IMR-90 (cell line): ENCODE data around the gene RND3. TPM values are rescaled to one million over a fixed set of nuclear protein-coding genes. Genes with fewer than 3 reads are reported as not detected.

Source experiments
- ATAC-seq: fragments of 200-7000 bp; cut with Tn5 transposase; 2 replicates; pipeline ENCODE4 v1.9.1; 2020; ENCODE audit warnings: low read depth, mild to moderate bottlenecking, moderate library complexity
- BruUV-seq: library from RNA; stranded (reverse); fragments of 400-500 nt; replicated peaks from 2 replicates; lab custom pipeline; 2021; lab: Mats Ljungman, UMichigan
- CTCF ChIA-PET: fragments of 300-600 bp; formaldehyde crosslinking; extraction: SDS; loops from one replicate; lab custom pipeline; 2021; ENCODE audit warnings: antibody characterized with exemption; lab: Yijun Ruan, JAX
- POLR2A ChIA-PET: fragments of 300-600 bp; sonication (Branson Sonifier 250); formaldehyde crosslinking; loops from one replicate; lab custom pipeline; 2022; ENCODE audit warnings: antibody characterized with exemption; ENCODE audit not compliant: unreplicated experiment; lab: Charles Lee
- DNase-seq: peaks from one replicate; pipeline ENCODE4 v3.0.0; 2013
- H2AFZ ChIP-seq: replicated peaks from 2 replicates; pipeline ENCODE3; 2013; ENCODE audit warnings: low read length, mild to moderate bottlenecking; ENCODE audit not compliant: poor library complexity
- H2AK5ac ChIP-seq: 2 replicates; pipeline ENCODE4 v1.6.1; 2013; ENCODE audit warnings: low read depth, low read length, inconsistent platforms
- H2AK9ac ChIP-seq: replicated peaks from 2 replicates; pipeline ENCODE3; 2013; ENCODE audit warnings: mild to moderate bottlenecking, low read depth, low read length, moderate library complexity; ENCODE audit not compliant: poor library complexity
- H2BK120ac ChIP-seq: 2 replicates; pipeline ENCODE4 v1.6.1; 2013; ENCODE audit warnings: low read depth, low read length, inconsistent platforms
- H2BK15ac ChIP-seq: 3 replicates; pipeline ENCODE4 v1.6.1; 2013; ENCODE audit warnings: low read depth, low read length, inconsistent platforms
- H2BK20ac ChIP-seq: 2 replicates; pipeline ENCODE4 v1.6.1; 2013; ENCODE audit warnings: low read depth, mild to moderate bottlenecking, inconsistent platforms, low read length, moderate library complexity
- H2BK5ac ChIP-seq: 2 replicates; pipeline ENCODE4 v1.6.1; 2013; ENCODE audit warnings: mild to moderate bottlenecking, low read depth, low read length, inconsistent platforms; ENCODE audit not compliant: poor library complexity, severe bottlenecking
- H3K14ac ChIP-seq: replicated peaks from 2 replicates; pipeline ENCODE4 v1.6.1; 2013; ENCODE audit warnings: low read depth, low read length, inconsistent platforms
- H3K18ac ChIP-seq: 2 replicates; pipeline ENCODE4 v1.6.1; 2013; ENCODE audit warnings: low read depth, low read length, control low read depth
- H3K23ac ChIP-seq: 2 replicates; pipeline ENCODE4 v1.6.1; 2013; ENCODE audit warnings: low read depth, low read length, inconsistent platforms
- H3K27ac ChIP-seq: 2 replicates; pipeline ENCODE4 v1.5.1; 2013; ENCODE audit warnings: mild to moderate bottlenecking, control low read depth, low read length; ENCODE audit not compliant: insufficient read depth
- H3K27me3 ChIP-seq: 2 replicates; pipeline ENCODE4 v1.6.1; 2013; ENCODE audit warnings: low read length; ENCODE audit not compliant: control insufficient read depth, insufficient read depth
- H3K36me3 ChIP-seq: 2 replicates; pipeline ENCODE4 v1.6.1; 2013; ENCODE audit warnings: low read length, mixed read lengths; ENCODE audit not compliant: control insufficient read depth, insufficient read depth
- H3K4ac ChIP-seq: 2 replicates; pipeline ENCODE4 v1.6.1; 2013; ENCODE audit warnings: low read depth, low read length, inconsistent platforms
- H3K4me1 ChIP-seq: 2 replicates; pipeline ENCODE4 v1.6.1; 2013; ENCODE audit warnings: low read length, mixed read lengths; ENCODE audit not compliant: control insufficient read depth, insufficient read depth
- H3K4me2 ChIP-seq: 2 replicates; pipeline ENCODE4 v1.6.1; 2013; ENCODE audit warnings: low read depth, mild to moderate bottlenecking, control low read depth, low read length, moderate library complexity
- H3K4me3 ChIP-seq: 2 replicates; pipeline ENCODE4 v1.5.1; 2013; ENCODE audit warnings: low read depth, mild to moderate bottlenecking, control low read depth, low read length, moderate library complexity; ENCODE audit not compliant: insufficient read depth
- H3K56ac ChIP-seq: 2 replicates; pipeline ENCODE4 v1.6.1; 2013; ENCODE audit warnings: low read length, inconsistent platforms; ENCODE audit not compliant: insufficient read depth; ENCODE audit errors: extremely low read depth
- H3K79me1 ChIP-seq, 2 experiments: 2 replicates each; pipeline ENCODE4 v1.6.1; 2013; ENCODE audit warnings: low read length in 2 of 2, inconsistent platforms in 1 of 2, low read depth in 1 of 2
- H3K9ac ChIP-seq: 2 replicates; pipeline ENCODE4 v1.6.1; 2013; ENCODE audit warnings: low read depth, low read length, control low read depth
- H3K9me1 ChIP-seq: 2 replicates; pipeline ENCODE4 v1.6.1; 2013; ENCODE audit warnings: low read length, inconsistent platforms; ENCODE audit not compliant: insufficient read depth
- H3K9me3 ChIP-seq: 2 replicates; pipeline ENCODE4 v1.6.1; 2013; ENCODE audit warnings: low read length; ENCODE audit not compliant: control insufficient read depth, insufficient read depth
- H4K20me1 ChIP-seq: 2 replicates; pipeline ENCODE4 v1.6.1; 2013; ENCODE audit warnings: low read length, inconsistent platforms; ENCODE audit not compliant: insufficient read depth
- H4K5ac ChIP-seq: 2 replicates; pipeline ENCODE4 v1.6.1; 2013; ENCODE audit warnings: mild to moderate bottlenecking, low read depth, low read length, control low read depth
- H4K8ac ChIP-seq, 2 experiments: 2 replicates each; pipeline ENCODE4 v1.6.1; 2013; ENCODE audit warnings: low read depth in 2 of 2, low read length in 2 of 2, control low read depth in 1 of 2, inconsistent platforms in 1 of 2
- H4K91ac ChIP-seq: 2 replicates; pipeline ENCODE4 v1.6.1; 2013; ENCODE audit warnings: low read depth, low read length, inconsistent platforms; ENCODE audit not compliant: insufficient read depth
- CTCF ChIP-seq: conservative IDR thresholded peaks from 2 replicates; pipeline ENCODE4 v1.5.1; 2012; ENCODE audit warnings: mild to moderate bottlenecking, low read depth, low read length, improper control_type of control experiment
- MAFK ChIP-seq: IDR thresholded peaks from 2 replicates; pipeline ENCODE4 v1.6.1; 2012; ENCODE audit warnings: low read depth, low read length, improper control_type of control experiment
- MAZ ChIP-seq: IDR thresholded peaks from 2 replicates; pipeline ENCODE4 v1.6.1; 2012; ENCODE audit warnings: low read depth, mild to moderate bottlenecking, low read length, improper control_type of control experiment, moderate library complexity, borderline replicate concordance
- NFE2L2 ChIP-seq: fragments of 150-350 bp; IDR thresholded peaks from 2 replicates; pipeline ENCODE4 v1.6.1; 2016; ENCODE audit warnings: low read depth, mild to moderate bottlenecking, low read length
- POLR2A ChIP-seq: IDR thresholded peaks from 2 replicates; pipeline ENCODE4 v1.6.1; 2012; ENCODE audit warnings: mild to moderate bottlenecking, low read depth, low read length
- RCOR1 ChIP-seq: IDR thresholded peaks from 2 replicates; pipeline ENCODE4 v1.6.1; 2012; ENCODE audit warnings: mild to moderate bottlenecking, low read length, improper control_type of control experiment; ENCODE audit not compliant: insufficient replicate concordance
- WGBS, 2 experiments: methylation state at CpG; one replicate each; pipeline versions ENCODE4 v1.1.5 to v1.1.7; 2013; ENCODE audit warnings: missing lambda C conversion rate in 2 of 2; ENCODE audit not compliant: insufficient read length in 1 of 2; ENCODE audit errors: extremely low coverage in 2 of 2; 5-methylcytosine and 5-hydroxymethylcytosine counted together
- dilution Hi-C: fragments of 300-500 bp; cut with HindIII; formaldehyde crosslinking; loops from one replicate; pipeline ENCODE4 v1.14.3; 2018; ENCODE audit warnings: low sequenced_read_pairs; ENCODE audit not compliant: unreplicated experiment
- in situ Hi-C: fragments of 300-500 bp; cut with MboI; formaldehyde crosslinking; loops from 3 replicates; pipeline ENCODE4 v1.14.3; 2019; ENCODE audit warnings: low sequenced_read_pairs, inconsistent platforms, mixed read lengths
- intact Hi-C: fragments of 100-400 bp; cut with micrococcal nuclease; formaldehyde crosslinking; loops from 2 replicates; pipeline ENCODE4 v1.10.0; 2022
- polyA plus RNA-seq, 3 experiments: library from polyadenylated mRNA; depleted of rRNA; stranded (reverse); fragments of >200 nt; gene quantifications; 2 replicates each; pipeline ENCODE4 v1.2.3, GENCODE V29; 2012; ENCODE audit warnings: low replicate concordance in 1 of 3
- total RNA-seq: library from RNA; depleted of rRNA; stranded (reverse); fragments of >200 nt; gene quantifications from 2 replicates; pipeline ENCODE4 v1.2.3, GENCODE V29; 2012

RND3 gene
- total and polyA plus RNA-seq, 2 of the 4 experiments (the other 2 are of a cell fraction), result 111 to 449 TPM

- dilution Hi-C loops (no loop called here), intact Hi-C loops (no loop called here), in situ Hi-C loops (no loop called here)
- Histone ChIP-seq H3K4me3 (no peak overlapping the region), H4K8ac (no peak overlapping the region), H3K4ac (no peak overlapping the region), H3K36me3 (no peaks in the 10 kb centered on the region), H3K27ac (no peak overlapping the region), H4K20me1 (no peaks in the 10 kb centered on the region), H4K5ac (no peak overlapping the region), H3K9me3 (no peaks in the 10 kb centered on the region), H2AK9ac (no peak overlapping the region), H2BK15ac (no peak overlapping the region), H3K9me1 (no peaks in the 10 kb centered on the region), H3K4me1 (no peaks in the 10 kb centered on the region), H3K27me3 (no peaks in the 10 kb centered on the region), H4K91ac (no peak overlapping the region), H2AFZ (no peak overlapping the region), H2BK5ac (no peak overlapping the region), H3K4me2 (no peak overlapping the region), H3K56ac (no peak overlapping the region), H3K9ac (no peak overlapping the region), H3K79me1 (no peaks in the 10 kb centered on the region), H2AK5ac (no peak overlapping the region), H2BK20ac (no peak overlapping the region), H3K18ac (no peak overlapping the region), H3K23ac (no peak overlapping the region), H2BK120ac (no peak overlapping the region), H3K14ac (no peak overlapping the region)
- POLR2A ChIA-PET, result no interaction called here
- DNase-seq (no peak), ATAC-seq (no peak)
- WGBS, 2 experiments, result no CpG with 5 or more reads among the region's 1 CpG
- TF ChIP-seq CTCF (no peak), RCOR1 (no peak), NFE2L2 (no peak), MAZ (no peak), MAFK (no peak), POLR2A (no peak)
- CTCF ChIA-PET, result no interaction called here
- no TSS peak for BruUV-seq
Measured at GRCh38 chr2:150442484-150442883, 45.0 kb downstream of the RND3 start.
